ENCODE measurements around the gene ADCY5.

DNA sequence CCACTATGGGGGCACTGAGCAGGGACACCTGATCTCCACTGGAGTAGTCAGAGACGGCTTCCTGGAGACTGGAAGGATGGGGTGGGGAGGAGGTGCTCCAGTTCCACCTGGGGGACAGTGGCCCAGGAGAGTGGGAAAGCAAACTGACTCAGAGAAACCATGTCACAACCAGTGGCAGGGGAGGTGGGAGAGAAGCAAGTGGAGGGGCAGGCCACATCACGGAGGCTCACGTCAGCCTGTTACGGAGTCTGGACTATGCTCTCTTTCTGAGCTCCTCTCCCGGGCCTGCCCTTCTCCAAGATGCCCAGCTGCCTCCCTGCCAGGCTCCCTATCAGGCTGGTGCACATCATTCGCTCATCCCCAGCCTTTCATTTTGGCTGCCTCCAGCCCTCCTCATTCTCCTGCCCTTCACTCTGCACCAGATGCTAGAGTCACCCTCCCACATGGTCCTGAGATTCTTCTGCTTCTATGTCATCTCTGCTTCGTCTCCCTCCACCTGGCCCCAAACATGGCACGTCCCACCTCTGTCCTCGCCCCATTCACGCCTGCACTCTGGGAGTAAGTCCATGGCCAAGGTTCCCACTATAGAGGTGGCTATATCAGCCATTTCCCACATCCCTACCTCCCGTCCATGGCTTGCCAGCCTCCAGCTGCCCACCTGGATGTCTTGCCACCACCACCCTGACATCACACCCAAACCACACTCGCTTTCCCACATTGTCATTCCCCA lies 100.3 kb downstream of the ADCY5 start:
- TF ChIP-seq, protein P1, sequence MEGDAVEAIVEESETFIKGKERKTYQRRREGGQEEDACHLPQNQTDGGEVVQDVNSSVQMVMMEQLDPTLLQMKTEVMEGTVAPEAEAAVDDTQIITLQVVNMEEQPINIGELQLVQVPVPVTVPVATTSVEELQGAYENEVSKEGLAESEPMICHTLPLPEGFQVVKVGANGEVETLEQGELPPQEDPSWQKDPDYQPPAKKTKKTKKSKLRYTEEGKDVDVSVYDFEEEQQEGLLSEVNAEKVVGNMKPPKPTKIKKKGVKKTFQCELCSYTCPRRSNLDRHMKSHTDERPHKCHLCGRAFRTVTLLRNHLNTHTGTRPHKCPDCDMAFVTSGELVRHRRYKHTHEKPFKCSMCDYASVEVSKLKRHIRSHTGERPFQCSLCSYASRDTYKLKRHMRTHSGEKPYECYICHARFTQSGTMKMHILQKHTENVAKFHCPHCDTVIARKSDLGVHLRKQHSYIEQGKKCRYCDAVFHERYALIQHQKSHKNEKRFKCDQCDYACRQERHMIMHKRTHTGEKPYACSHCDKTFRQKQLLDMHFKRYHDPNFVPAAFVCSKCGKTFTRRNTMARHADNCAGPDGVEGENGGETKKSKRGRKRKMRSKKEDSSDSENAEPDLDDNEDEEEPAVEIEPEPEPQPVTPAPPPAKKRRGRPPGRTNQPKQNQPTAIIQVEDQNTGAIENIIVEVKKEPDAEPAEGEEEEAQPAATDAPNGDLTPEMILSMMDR (IDR thresholded peaks at IDR 0.05), result no peak
- no peak for TF ChIP-seq POLR2A (IDR thresholded peaks at IDR 0.05)

All from Peyer's patch (tissue), 4 donors.